Suprapubic skin (tissue), 2 donors: ENCODE measurements around the gene NCKAP5.

Experiments
- EP300 ChIP-seq: sonication (generic); formaldehyde crosslinking; IDR thresholded peaks from one replicate; pipeline ENCODE4 v1.6.1; 2017; ENCODE audit warnings: antibody characterized with exemption
- POLR2A ChIP-seq, 2 donors: fragments of 450-650 bp; IDR thresholded peaks; one replicate each; pipeline ENCODE4 v1.6.1; 2017; ENCODE audit warnings: antibody characterized with exemption in 2 of 2, mild to moderate bottlenecking in 2 of 2, moderate library complexity in 2 of 2

GRCh38 chr2:133082034-133082433 lies 486.2 kb downstream of the NCKAP5 start:
- TF ChIP-seq POLR2A (IDR thresholded peaks at IDR 0.05) (no peak), EP300 (no peak)
